K562 (cell line): ENCODE measurements around the gene R3HDM2. TPM values are rescaled to one million over a fixed set of nuclear protein-coding genes. Genes with fewer than 3 reads are reported as not detected.

Source experiments
- ATF7 ChIP-seq: fragments of 450-650 bp; IDR thresholded peaks from 2 replicates; pipeline ENCODE4 v1.7.1; 2014; ENCODE audit warnings: mild to moderate bottlenecking, moderate library complexity
- C11orf30 ChIP-seq: fragments of 450-650 bp; IDR thresholded peaks from 2 replicates; pipeline ENCODE4 v1.6.1; 2016; ENCODE audit warnings: low read depth, mild to moderate bottlenecking
- CHD2 ChIP-seq: IDR thresholded peaks from 2 replicates; pipeline ENCODE4 v1.6.1; 2011; ENCODE audit warnings: low read depth, low read length
- CREB3L1 ChIP-seq: fragments of 450-650 bp; IDR thresholded peaks from 2 replicates; pipeline ENCODE4 v1.6.1; 2014; ENCODE audit warnings: low read depth, mild to moderate bottlenecking, moderate library complexity, borderline replicate concordance
- ETV1 ChIP-seq: fragments of 450-650 bp; conservative IDR thresholded peaks from 2 replicates; pipeline ENCODE4 v1.6.1; 2016; ENCODE audit warnings: missing genetic modification characterization, control low read depth, low read depth, missing compliant biosample characterization
- HOMEZ ChIP-seq: fragments of 250-450 bp; sonication (Bioruptor Pico); IDR thresholded peaks from 2 replicates; pipeline ENCODE4 v1.4.0; 2020; ENCODE audit warnings: mild to moderate bottlenecking, moderate library complexity
- JUNB ChIP-seq: fragments of 450-650 bp; formaldehyde crosslinking; conservative IDR thresholded peaks from 2 replicates; pipeline ENCODE4 v1.4.0; 2020; ENCODE audit warnings: mild to moderate bottlenecking
- KAT7 ChIP-seq: sonication (generic); formaldehyde crosslinking; IDR thresholded peaks from 2 replicates; pipeline ENCODE4 v1.8.0; 2022; ENCODE audit warnings: missing genetic modification reagents, mild to moderate bottlenecking, borderline replicate concordance
- PML ChIP-seq: IDR thresholded peaks from 2 replicates; pipeline ENCODE4 v1.6.1; 2012; ENCODE audit warnings: low read length, inconsistent platforms
- POLR2G ChIP-seq: fragments of 200-400 bp; formaldehyde crosslinking; IDR thresholded peaks from 2 replicates; pipeline ENCODE4 v1.6.1; 2017; ENCODE audit warnings: low read depth, mild to moderate bottlenecking, antibody characterized with exemption, low read length, moderate library complexity
- RBFOX2 ChIP-seq: fragments of 200-400 bp; formaldehyde crosslinking; IDR thresholded peaks from 2 replicates; pipeline ENCODE4 v1.6.1; 2017; ENCODE audit warnings: low read depth, mild to moderate bottlenecking, low read length, moderate library complexity
- RBM17 ChIP-seq: fragments of 200-400 bp; formaldehyde crosslinking; IDR thresholded peaks from 2 replicates; pipeline ENCODE4 v1.6.1; 2017; ENCODE audit warnings: low read depth, mild to moderate bottlenecking, low read length, borderline replicate concordance
- SMARCA5 ChIP-seq: fragments of 450-650 bp; IDR thresholded peaks from 2 replicates; pipeline ENCODE4 v1.6.1; 2016
- SMARCE1 ChIP-seq: fragments of 450-650 bp; IDR thresholded peaks from 2 replicates; pipeline ENCODE4 v1.7.1; 2016; ENCODE audit warnings: mild to moderate bottlenecking
- SREBF1 ChIP-seq: fragments of 150-350 bp; IDR thresholded peaks from 2 replicates; pipeline ENCODE4 v1.6.1; 2014; ENCODE audit warnings: antibody characterized with exemption, low read depth, low read length, borderline replicate concordance
- THAP7 ChIP-seq: fragments of 250-450 bp; sonication (Bioruptor Pico); IDR thresholded peaks from 2 replicates; pipeline ENCODE4 v1.5.0; 2021
- U2AF1 ChIP-seq: fragments of 200-400 bp; formaldehyde crosslinking; optimal IDR thresholded peaks from 2 replicates; pipeline ENCODE3; 2017; ENCODE audit warnings: mild to moderate bottlenecking, low read depth, low read length, moderate library complexity
- ZFP36 ChIP-seq: fragments of 150-350 bp; IDR thresholded peaks from 2 replicates; pipeline ENCODE4 v1.6.1; 2018; ENCODE audit warnings: low read length, low read depth; ENCODE audit not compliant: partially characterized antibody
- ZKSCAN3 ChIP-seq: fragments of 250-450 bp; sonication (Bioruptor Pico); IDR thresholded peaks from 2 replicates; pipeline ENCODE4 v1.4.0; 2020
- ZNF354B ChIP-seq: fragments of 250-450 bp; sonication (Bioruptor Pico); IDR thresholded peaks from 2 replicates; pipeline ENCODE4 v1.4.0; 2020
- ZNF518B ChIP-seq: fragments of 250-450 bp; sonication (Bioruptor Pico); IDR thresholded peaks from 2 replicates; pipeline ENCODE4 v1.5.0; 2021; ENCODE audit warnings: mild to moderate bottlenecking, moderate library complexity
- ZNF561 ChIP-seq: fragments of 450-650 bp; formaldehyde crosslinking; conservative IDR thresholded peaks from 2 replicates; pipeline ENCODE4 v1.4.0; 2020; ENCODE audit warnings: mild to moderate bottlenecking, moderate library complexity
- ZNF780A ChIP-seq: fragments of 250-450 bp; sonication (Bioruptor Pico); IDR thresholded peaks from 2 replicates; pipeline ENCODE4 v1.5.0; 2021; ENCODE audit warnings: mild to moderate bottlenecking
- polyA plus RNA-seq, 8 experiments: library from polyadenylated mRNA; depleted of rRNA in 4 of 8; stranded (reverse) in 5 of 8; unstranded in 3 of 8; fragments of >200 nt; fragmentation: Nextera tagmentation in 2 of 8; fragmentation: Illumina TruSeq in 1 of 8; extraction: Ambion mirVana in 2 of 8; extraction: Trizol in 1 of 8; gene quantifications; 2 replicates each; pipeline versions ENCODE4 v1.2.1 to v1.2.3, GENCODE V29; 2011 to 2014; ENCODE audit warnings: inconsistent platforms in 1 of 8, missing spikeins in 1 of 8
- total RNA-seq, 7 experiments: library from RNA; depleted of rRNA in 6 of 7; stranded (reverse); fragments of >200 nt in 6 of 7; fragmentation: Illumina TruSeq in 2 of 7; extraction: Trizol in 2 of 7; gene quantifications; 2 replicates each; pipeline versions ENCODE4 v1.2.1 to v1.2.3, GENCODE V29; 2011 to 2021; ENCODE audit warnings: low replicate concordance in 1 of 7

Gene R3HDM2
- total and polyA plus RNA-seq, 9 of the 15 experiments (the other 6 are each of a cell fraction or from before 2014, with no cell fraction given) = 3.3 to 18.8 (median 9.0) TPM

- no peak for TF ChIP-seq ZKSCAN3 (CRISPR knock-in tag)
- no peak for TF ChIP-seq RBM17
- TF ChIP-seq ETV1 (tag) = no peak
- TF ChIP-seq JUNB = no peak
- TF ChIP-seq SMARCA5 = no peak
- no peak for TF ChIP-seq CREB3L1
- peak; percentile 88 for TF ChIP-seq RBFOX2
- no peak for TF ChIP-seq C11orf30
- TF ChIP-seq POLR2G = peak; percentile 84
- TF ChIP-seq ZNF561 (CRISPR knock-in tag) = no peak
- TF ChIP-seq THAP7 (CRISPR knock-in tag) = no peak
- TF ChIP-seq HOMEZ (CRISPR knock-in tag) = no peak
- no peak for TF ChIP-seq U2AF1
- TF ChIP-seq SREBF1 = no peak
- TF ChIP-seq PML = no peak
- TF ChIP-seq ATF7 = peak; percentile 63
- no peak for TF ChIP-seq CHD2
- 0 out of 2 replicates have a peak, but pooled peaks have one; percentile 11 for TF ChIP-seq KAT7 (CRISPR knock-in tag)
- TF ChIP-seq ZNF780A (CRISPR knock-in tag) = no peak
- no peak for TF ChIP-seq SMARCE1
- no peak for TF ChIP-seq ZNF518B (CRISPR knock-in tag)
- TF ChIP-seq ZFP36 = no peak
- TF ChIP-seq ZNF354B (CRISPR knock-in tag) = no peak
These were observed 190.5 kb downstream of the R3HDM2 start (continued) for GRCh38 chr12:57240066-57240921.
